NB4 (cell line): ENCODE data around the gene TSPAN17.

ENCODE experiments used
- DNase-seq: peaks from one replicate; pipeline ENCODE4 v3.0.0; 2010; ENCODE audit warnings: low read depth
- H3K4me3 ChIP-seq: one replicate; pipeline ENCODE4 v1.5.1; 2011; ENCODE audit warnings: mild to moderate bottlenecking, low read depth, low read length, moderate library complexity
- CTCF ChIP-seq: IDR thresholded peaks from one replicate; pipeline ENCODE4 v1.5.1; 2012; ENCODE audit warnings: low read depth, low read length
- MAX ChIP-seq: IDR thresholded peaks from 2 replicates; pipeline ENCODE4 v1.6.1; 2011; ENCODE audit warnings: low read depth, low read length
- MYC ChIP-seq: IDR thresholded peaks from 2 replicates; pipeline ENCODE4 v1.6.1; 2011; ENCODE audit warnings: low read depth, low read length
- POLR2A ChIP-seq: IDR thresholded peaks from 2 replicates; pipeline ENCODE4 v1.6.1; 2011; ENCODE audit warnings: mild to moderate bottlenecking; ENCODE audit not compliant: insufficient read length; ENCODE audit errors: extremely low read depth

TSPAN17 gene

GRCh38 chr5:176662371-176663333, 15.4 kb downstream of the TSPAN17 start:
- TF ChIP-seq CTCF (no peak), MAX (no peak), MYC (no peak), POLR2A (no peak)
- no peak overlapping the region for H3K4me3 ChIP-seq
- DNase-seq = no peak

- DNase-seq = no peak
- H3K4me3 ChIP-seq = no peak overlapping the region
- TF ChIP-seq MYC (no peak), POLR2A (no peak), CTCF (no peak), MAX (no peak)
Measured at GRCh38 chr5:176663566-176663965, 16.3 kb downstream of the TSPAN17 start.

GRCh38 chr5:176664479-176664878, 17.2 kb downstream of the TSPAN17 start:
- no peak for DNase-seq
- TF ChIP-seq MAX (no peak), POLR2A (no peak), CTCF (no peak), MYC (no peak)
- no peak overlapping the region for H3K4me3 ChIP-seq

GRCh38 chr5:176664886-176665285, 17.6 kb downstream of the TSPAN17 start:
- no peak for DNase-seq
- H3K4me3 ChIP-seq = no peak overlapping the region
- TF ChIP-seq MAX (no peak), CTCF (no peak), POLR2A (no peak), MYC (no peak)

GRCh38 chr5:176665517-176665916, 18.2 kb downstream of the TSPAN17 start:
- no peak for DNase-seq
- TF ChIP-seq MYC = no peak
- TF ChIP-seq MAX = no peak

GRCh38 chr5:176667637-176668036, 20.4 kb downstream of the TSPAN17 start:
- no peak for TF ChIP-seq POLR2A
- no peak for TF ChIP-seq MYC
- TF ChIP-seq CTCF = no peak
- TF ChIP-seq MAX = no peak
- DNase-seq = no peak
- no peak overlapping the region for H3K4me3 ChIP-seq

More at GRCh38 chr5:176665517-176665916, 18.2 kb downstream of the TSPAN17 start:
- H3K4me3 ChIP-seq = no peak overlapping the region
